K562 (cell line): ENCODE measurements around the gene STEEP1. TPM values are rescaled to one million over a fixed set of nuclear protein-coding genes. Genes with fewer than 3 reads are reported as not detected.

Experiments
- ATAC-seq: fragments of 200-7000 bp; cut with Tn5 transposase; 3 replicates; pipeline ENCODE4 v1.9.1; 2020; ENCODE audit warnings: moderate library complexity
- BruUV-seq: library from RNA; stranded (reverse); fragments of 400-500 nt; replicated peaks from 2 replicates; lab custom pipeline; 2021; lab: Mats Ljungman, UMichigan
- CTCF ChIA-PET: fragments of 300-600 bp; formaldehyde crosslinking; extraction: SDS; loops from one replicate; lab custom pipeline; 2021; ENCODE audit warnings: low intra/inter-chr PET ratio; lab: Yijun Ruan, JAX
- POLR2A ChIA-PET: fragments of 300-600, 350-650 bp; sonication (Branson Sonifier 250); formaldehyde crosslinking; extraction: SDS; loops from one replicate; lab custom pipeline; 2021; ENCODE audit warnings: antibody characterized with exemption, inconsistent platforms; lab: Yijun Ruan, JAX
- DNase-seq, 4 experiments: peaks; one replicate each; pipeline versions ENCODE4 v3.0.0 to v3.0.0-alpha.2; 2011 to 2018; ENCODE audit warnings: low spot score in 3 of 4, mixed read lengths in 3 of 4; ENCODE audit errors: extremely low read depth in 1 of 4
- FAIRE-seq: peaks from 2 replicates; lab custom pipeline; 2011; peaks lifted over from hg19 to GRCh38; lab: Jason Lieb, UNC
- H2AFZ ChIP-seq: 2 replicates; pipeline ENCODE4 v1.6.0; 2011; ENCODE audit warnings: low read depth, low read length, control low read depth, inconsistent platforms
- H3K27ac ChIP-seq: fragments of 200-600 bp; 3 replicates; pipeline ENCODE4 v1.8.0; 2011; ENCODE audit warnings: low read depth, mild to moderate bottlenecking, control low read depth, inconsistent platforms, low read length, moderate library complexity, mixed read lengths; ENCODE audit errors: extremely low read depth
- H3K27me3 ChIP-seq, 2 experiments: fragments of 300-600 bp in 1 of 2; 2 replicates in 1 of 2; 3 replicates in 1 of 2; pipeline versions ENCODE4 v1.6.0 to v1.8.0; 2011; ENCODE audit warnings: inconsistent platforms in 2 of 2, low read length in 2 of 2, mild to moderate bottlenecking in 1 of 2, mixed read lengths in 1 of 2, moderate library complexity in 1 of 2; ENCODE audit not compliant: control insufficient read depth in 2 of 2, insufficient read depth in 2 of 2
- H3K36me3 ChIP-seq: fragments of 300-600 bp; 3 replicates; pipeline ENCODE4 v1.8.0; 2011; ENCODE audit warnings: mild to moderate bottlenecking, low read length, inconsistent platforms; ENCODE audit not compliant: control insufficient read depth, insufficient read depth
- H3K4me1 ChIP-seq, 2 experiments: fragments of 200-600 bp in 1 of 2; replicated peaks in 1 of 2; 2 replicates in 1 of 2; 3 replicates in 1 of 2; pipeline versions ENCODE4 v1.5.1 to v1.8.0; 2011; ENCODE audit warnings: inconsistent platforms in 2 of 2, low read length in 2 of 2, mild to moderate bottlenecking in 1 of 2, mixed read lengths in 1 of 2, moderate library complexity in 1 of 2; ENCODE audit not compliant: control insufficient read depth in 2 of 2, insufficient read depth in 2 of 2
- H3K4me2 ChIP-seq: 2 replicates; pipeline ENCODE4 v1.6.1; 2011; ENCODE audit warnings: low read length, control low read depth, inconsistent platforms, mixed read lengths; ENCODE audit not compliant: insufficient read depth
- H3K4me3 ChIP-seq: fragments of 200-600 bp; sonication (generic), shearing (Covaris generic); 2 replicates; pipeline ENCODE4 v1.5.1; 2016; ENCODE audit warnings: control low read depth, inconsistent platforms
- H3K79me2 ChIP-seq: fragments of 200-600 bp; 3 replicates; pipeline ENCODE4 v1.8.0; 2011; ENCODE audit warnings: low read length, inconsistent platforms; ENCODE audit not compliant: control insufficient read depth, insufficient read depth
- H3K9ac ChIP-seq, 2 experiments: 2 replicates each; pipeline versions ENCODE4 v1.6.0 to v1.6.1; 2011; ENCODE audit warnings: low read depth in 2 of 2, low read length in 2 of 2, control low read depth in 1 of 2, inconsistent platforms in 1 of 2, mild to moderate bottlenecking in 1 of 2, mixed read lengths in 1 of 2; ENCODE audit not compliant: insufficient read depth in 1 of 2
- H3K9me1 ChIP-seq: one replicate; pipeline ENCODE4 v1.6.0; 2011; ENCODE audit warnings: inconsistent platforms, mild to moderate bottlenecking, low read length, moderate library complexity; ENCODE audit not compliant: control insufficient read depth, insufficient read depth
- H3K9me3 ChIP-seq: replicated peaks from 2 replicates; pipeline ENCODE4 v1.5.1; 2011; ENCODE audit warnings: low read depth, low read length, inconsistent platforms; ENCODE audit not compliant: control insufficient read depth, insufficient read depth
- H4K20me1 ChIP-seq: replicated peaks from 2 replicates; pipeline ENCODE4 v1.6.1; 2011; ENCODE audit warnings: low read length, inconsistent platforms, mixed read lengths; ENCODE audit not compliant: control insufficient read depth, insufficient read depth
- ARID3A ChIP-seq: IDR thresholded peaks from 2 replicates; pipeline ENCODE4 v1.6.1; 2012; ENCODE audit warnings: low read depth, low read length, improper control_type of control experiment, borderline replicate concordance
- EP300 ChIP-seq: IDR thresholded peaks from 2 replicates; pipeline ENCODE4 v1.6.1; 2012; ENCODE audit warnings: low read length, improper control_type of control experiment
- IRF2 ChIP-seq: sonication (generic); formaldehyde crosslinking; IDR thresholded peaks from 2 replicates; pipeline ENCODE4 v1.8.1; 2022; ENCODE audit warnings: mild to moderate bottlenecking, missing genetic modification reagents
- NUFIP1 ChIP-seq: fragments of 450-650 bp; IDR thresholded peaks from 2 replicates; pipeline ENCODE4 v1.6.1; 2018; ENCODE audit not compliant: partially characterized antibody
- PCBP1 ChIP-seq: fragments of 200-400 bp; formaldehyde crosslinking; IDR thresholded peaks from 2 replicates; pipeline ENCODE4 v1.6.1; 2018; ENCODE audit warnings: mild to moderate bottlenecking, low read depth, low read length; ENCODE audit not compliant: poor library complexity, severe bottlenecking
- ZBED1 ChIP-seq: IDR thresholded peaks from 2 replicates; pipeline ENCODE4 v1.6.1; 2014
- ZNF184 ChIP-seq: sonication (generic); formaldehyde crosslinking; IDR thresholded peaks from 2 replicates; pipeline ENCODE4 v1.5.0; 2020; ENCODE audit warnings: missing genetic modification reagents
- in situ Hi-C: fragments of 300-500 bp; cut with MboI; formaldehyde crosslinking; loops from 4 replicates; pipeline ENCODE4 v1.15.0; 2018; ENCODE audit warnings: inconsistent platforms, mixed read lengths
- intact Hi-C: fragments of 100-400 bp; cut with micrococcal nuclease; formaldehyde crosslinking; loops from 2 replicates; pipeline ENCODE4 v1.14.2; 2022
- polyA plus RNA-seq, 8 experiments: library from polyadenylated mRNA; depleted of rRNA in 4 of 8; stranded (reverse) in 5 of 8; unstranded in 3 of 8; fragments of >200 nt; fragmentation: Nextera tagmentation in 2 of 8; fragmentation: Illumina TruSeq in 1 of 8; extraction: Ambion mirVana in 2 of 8; extraction: Trizol in 1 of 8; gene quantifications; 2 replicates each; pipeline versions ENCODE4 v1.2.1 to v1.2.3, GENCODE V29; 2011 to 2014; ENCODE audit warnings: inconsistent platforms in 1 of 8, missing spikeins in 1 of 8
- total RNA-seq, 7 experiments: library from RNA; depleted of rRNA in 6 of 7; stranded (reverse); fragments of >200 nt in 6 of 7; fragmentation: Illumina TruSeq in 2 of 7; extraction: Trizol in 2 of 7; gene quantifications; 2 replicates each; pipeline versions ENCODE4 v1.2.1 to v1.2.3, GENCODE V29; 2011 to 2021; ENCODE audit warnings: low replicate concordance in 1 of 7

Gene STEEP1
- total and polyA plus RNA-seq, 9 of the 15 experiments (the other 6 are each of a cell fraction or from before 2014, with no cell fraction given): 15.0 to 73.7 (median 40.3) TPM

GRCh38 chrX:119579414-119579813 lies 14.2 kb upstream of the STEEP1 start:
- Histone ChIP-seq H3K27ac (no peak overlapping the region), H3K4me1 (peaks cover 4 to 5% of the 10 kb centered on the region in 2 experiments; a peak in 3 of 5 replicates), H3K4me3 (no peak overlapping the region), H3K9me1 (no peaks in the 10 kb centered on the region), H3K36me3 (peaks cover 31% of the 10 kb centered on the region; the same call in 2 of the 3 replicates), H4K20me1 (no peaks in the 10 kb centered on the region), H3K9me3 (no peaks in the 10 kb centered on the region), H2AFZ (no peak overlapping the region), H3K79me2 (peaks cover 16% of the 10 kb centered on the region), H3K4me2 (no peak overlapping the region), H3K9ac (no peak overlapping the region), H3K27me3 (no peaks in the 10 kb centered on the region)
- in situ Hi-C loops: no loop called here
- no peak for ATAC-seq
- FAIRE-seq: no peak
- intact Hi-C loops: no loop called here
- CTCF ChIA-PET: no interaction called here
- DNase-seq: no peak
- POLR2A ChIA-PET: interaction anchor here (0.6 to 2.6 kb wide), 4 partner anchors 10 to 243 kb away, joined by 3 to 12 read pairs (median 4); no protein-coding TSS in a partner anchor
- TF ChIP-seq ZBED1 (no peak), ZNF184 (no peak), EP300 (no peak), PCBP1 (no peak), ARID3A (no peak), NUFIP1 (no peak), IRF2 (no peak)
- no TSS peak for BruUV-seq
